K562 (cell line): ENCODE data around the gene VARS1. TPM values are rescaled to one million over a fixed set of nuclear protein-coding genes. Genes with fewer than 3 reads are reported as not detected.

Experiments
- CBX5 ChIP-seq: IDR thresholded peaks from 2 replicates; pipeline ENCODE4 v1.6.1; 2014; ENCODE audit warnings: low read depth, borderline replicate concordance
- CHCHD3 ChIP-seq: fragments of 250-450 bp; sonication (Bioruptor Pico); IDR thresholded peaks from 2 replicates; pipeline ENCODE4 v2.1.2; 2022; ENCODE audit warnings: mild to moderate bottlenecking
- DNMT1 ChIP-seq: fragments of 450-650 bp; IDR thresholded peaks from 2 replicates; pipeline ENCODE4 v1.6.1; 2016; ENCODE audit warnings: antibody characterized with exemption, mild to moderate bottlenecking
- ELF2 ChIP-seq: fragments of 250-450 bp; sonication (Bioruptor Pico); IDR thresholded peaks from 2 replicates; pipeline ENCODE4 v1.5.0; 2021; ENCODE audit warnings: mild to moderate bottlenecking
- HMGN3 ChIP-seq: IDR thresholded peaks from 2 replicates; pipeline ENCODE4 v1.6.1; 2011; ENCODE audit warnings: borderline replicate concordance, low read depth, mild to moderate bottlenecking, mixed read lengths, low read length; ENCODE audit not compliant: insufficient read length; ENCODE audit errors: extremely low read depth
- KDM5B ChIP-seq: fragments of 200-600 bp; sonication (generic); IDR thresholded peaks from 2 replicates; pipeline ENCODE4 v1.6.1; 2012; ENCODE audit warnings: low read depth, mild to moderate bottlenecking, moderate library complexity, low read length, control low read depth, inconsistent platforms; ENCODE audit not compliant: insufficient replicate concordance
- KLF6 ChIP-seq: fragments of 250-450 bp; sonication (Bioruptor Pico); IDR thresholded peaks from 2 replicates; pipeline ENCODE4 v1.4.0; 2020; ENCODE audit warnings: mild to moderate bottlenecking, moderate library complexity, borderline replicate concordance
- LEF1 ChIP-seq: fragments of 450-650 bp; IDR thresholded peaks from 2 replicates; pipeline ENCODE4 v1.6.1; 2016; ENCODE audit warnings: mild to moderate bottlenecking
- MCM5 ChIP-seq: fragments of 450-650 bp; IDR thresholded peaks from 2 replicates; pipeline ENCODE4 v1.6.1; 2016; ENCODE audit warnings: low read depth
- MYC ChIP-seq, 2 experiments: fragments of 250-450 bp in 1 of 2; sonication (Bioruptor Pico) in 1 of 2; IDR thresholded peaks; 2 replicates each; pipeline versions ENCODE4 v1.5.1 to v1.6.1; 2012 to 2021; ENCODE audit warnings: low read depth in 2 of 2, borderline replicate concordance in 1 of 2, improper control_type of control experiment in 1 of 2, low read length in 1 of 2, mild to moderate bottlenecking in 1 of 2, moderate library complexity in 1 of 2
- NFATC3 ChIP-seq: fragments of 450-650 bp; IDR thresholded peaks from 2 replicates; pipeline ENCODE4 v1.6.1; 2017; ENCODE audit warnings: mild to moderate bottlenecking
- NFE2 ChIP-seq: IDR thresholded peaks from 2 replicates; pipeline ENCODE4 v1.6.1; 2014; ENCODE audit warnings: antibody characterized with exemption, low read depth
- PTTG1 ChIP-seq: fragments of 450-650 bp; IDR thresholded peaks from 2 replicates; pipeline ENCODE4 v1.6.1; 2016; ENCODE audit warnings: low read depth, mild to moderate bottlenecking, missing genetic modification characterization, missing compliant biosample characterization
- SIRT6 ChIP-seq: IDR thresholded peaks from one replicate; pipeline ENCODE4 v1.6.1; 2012; ENCODE audit warnings: low read depth, mild to moderate bottlenecking, control low read depth, inconsistent platforms, low read length, moderate library complexity
- SIX5 ChIP-seq, 2 experiments: IDR thresholded peaks; 2 replicates each; pipeline ENCODE4 v1.6.1; 2011; ENCODE audit warnings: low read length in 2 of 2, borderline replicate concordance in 1 of 2, low read depth in 1 of 2, mild to moderate bottlenecking in 1 of 2, moderate library complexity in 1 of 2; ENCODE audit not compliant: insufficient read depth in 1 of 2
- SNIP1 ChIP-seq: fragments of 450-650 bp; IDR thresholded peaks from 2 replicates; pipeline ENCODE4 v1.7.1; 2017; ENCODE audit warnings: low read depth, mild to moderate bottlenecking
- ZC3H11A ChIP-seq: IDR thresholded peaks from 2 replicates; pipeline ENCODE4 v1.6.1; 2012; ENCODE audit warnings: low read depth, low read length, improper control_type of control experiment
- ZC3H8 ChIP-seq: fragments of 450-650 bp; IDR thresholded peaks from 2 replicates; pipeline ENCODE4 v1.6.1; 2017
- ZNF146 ChIP-seq: IDR thresholded peaks from one replicate; pipeline ENCODE4 v1.6.1; 2018; ENCODE audit warnings: missing compliant biosample characterization; ENCODE audit not compliant: unreplicated experiment
- ZNF239 ChIP-seq: fragments of 250-450 bp; sonication (Bioruptor Pico); IDR thresholded peaks from 2 replicates; pipeline ENCODE4 v1.4.0; 2020; ENCODE audit warnings: mild to moderate bottlenecking
- ZNF347 ChIP-seq: fragments of 450-650 bp; formaldehyde crosslinking; IDR thresholded peaks from 2 replicates; pipeline ENCODE4 v1.4.0; 2020; ENCODE audit warnings: low read depth, mild to moderate bottlenecking, moderate library complexity
- ZNF436 ChIP-seq: fragments of 250-450, 450-650 bp; sonication (Bioruptor Pico); formaldehyde crosslinking; IDR thresholded peaks from 2 replicates; pipeline ENCODE4 v1.7.0; 2020; ENCODE audit warnings: mild to moderate bottlenecking
- ZNF583 ChIP-seq: fragments of 250-450 bp; sonication (Bioruptor Pico); IDR thresholded peaks from 2 replicates; pipeline ENCODE4 v1.4.0; 2020
- ZNF77 ChIP-seq: fragments of 250-450 bp; sonication (Bioruptor Pico); IDR thresholded peaks from 2 replicates; pipeline ENCODE4 v1.5.0; 2020
- polyA plus RNA-seq, 8 experiments: library from polyadenylated mRNA; depleted of rRNA in 4 of 8; stranded (reverse) in 5 of 8; unstranded in 3 of 8; fragments of >200 nt; fragmentation: Nextera tagmentation in 2 of 8; fragmentation: Illumina TruSeq in 1 of 8; extraction: Ambion mirVana in 2 of 8; extraction: Trizol in 1 of 8; gene quantifications; 2 replicates each; pipeline versions ENCODE4 v1.2.1 to v1.2.3, GENCODE V29; 2011 to 2014; ENCODE audit warnings: inconsistent platforms in 1 of 8, missing spikeins in 1 of 8
- total RNA-seq, 7 experiments: library from RNA; depleted of rRNA in 6 of 7; stranded (reverse); fragments of >200 nt in 6 of 7; fragmentation: Illumina TruSeq in 2 of 7; extraction: Trizol in 2 of 7; gene quantifications; 2 replicates each; pipeline versions ENCODE4 v1.2.1 to v1.2.3, GENCODE V29; 2011 to 2021; ENCODE audit warnings: low replicate concordance in 1 of 7
- TF ChIP-seq, protein P1 (sequence below), 2 experiments: fragments of 450-650 bp in 1 of 2; sonication (generic) in 1 of 2; formaldehyde crosslinking in 1 of 2; IDR thresholded peaks in 1 of 2; conservative IDR thresholded peaks in 1 of 2; 2 replicates each; pipeline versions ENCODE4 v1.6.1 to v1.8.1; 2016 to 2023; ENCODE audit warnings: mild to moderate bottlenecking in 2 of 2, moderate library complexity in 2 of 2, inconsistent platforms in 1 of 2, missing genetic modification reagents in 1 of 2
- TF ChIP-seq, protein P2 (sequence below): sonication (generic); formaldehyde crosslinking; IDR thresholded peaks from 2 replicates; pipeline ENCODE4 v1.8.1; 2022; ENCODE audit warnings: missing genetic modification reagents
- TF ChIP-seq, protein P3 (sequence below): sonication (generic); formaldehyde crosslinking; IDR thresholded peaks from 2 replicates; pipeline ENCODE4 v1.9.0; 2022; ENCODE audit warnings: mild to moderate bottlenecking, missing genetic modification reagents

The VARS1 gene
- total and polyA plus RNA-seq, 9 of the 15 experiments (the other 6 are each of a cell fraction or from before 2014, with no cell fraction given) = 2.9 to 488 (median 130) TPM

DNA sequence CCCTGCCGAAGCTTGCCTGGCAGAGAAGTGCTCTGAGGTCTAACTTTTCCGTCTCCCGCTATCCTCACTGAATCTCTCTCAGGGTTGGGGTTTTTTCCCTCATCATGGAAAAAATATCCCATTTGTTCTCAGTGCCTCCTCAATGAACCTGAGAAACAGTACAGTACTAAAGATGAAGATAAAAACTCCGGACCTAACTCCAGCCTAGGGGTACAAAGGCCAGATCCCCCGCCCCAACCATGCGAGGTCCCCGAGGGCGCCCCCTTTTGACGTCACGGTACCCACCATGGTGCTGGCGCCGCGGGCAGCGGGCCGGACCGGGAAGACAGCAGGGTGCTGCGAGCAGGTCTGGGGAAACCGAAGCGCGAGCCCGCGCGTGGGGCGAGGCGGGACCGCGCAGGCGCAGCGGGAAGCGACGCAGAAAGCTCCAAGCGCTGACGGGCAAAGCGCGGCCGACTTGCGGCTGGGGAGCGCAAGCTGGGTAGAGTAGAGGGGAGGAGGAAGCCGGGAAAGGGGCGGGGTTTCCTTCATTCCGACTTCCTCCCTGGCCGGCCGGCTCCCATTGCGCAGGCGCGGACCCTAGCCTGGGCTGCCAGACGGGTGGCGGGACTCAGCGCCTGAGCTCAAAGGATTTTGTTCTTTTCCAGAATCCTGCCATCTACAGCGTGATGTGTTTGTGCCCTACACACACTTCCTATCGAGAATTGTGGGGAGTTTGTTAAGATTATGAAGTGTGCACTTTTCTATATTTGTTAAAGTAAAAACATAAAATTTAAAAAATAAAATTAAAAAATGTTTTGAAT, 11.1 kb upstream of the VARS1 start, which contains the start of gene LSM2 (continued):
- peak; percentile 98 for TF ChIP-seq HMGN3
- TF ChIP-seq CBX5 = no peak
- TF ChIP-seq ELF2 (CRISPR knock-in tag) = peak; percentile 86
- no peak for TF ChIP-seq CHCHD3 (CRISPR knock-in tag)
- TF ChIP-seq KLF6 (CRISPR knock-in tag) = 0 out of 2 replicates have a peak, but pooled peaks have one; percentile 32
- TF ChIP-seq, protein P1, sequence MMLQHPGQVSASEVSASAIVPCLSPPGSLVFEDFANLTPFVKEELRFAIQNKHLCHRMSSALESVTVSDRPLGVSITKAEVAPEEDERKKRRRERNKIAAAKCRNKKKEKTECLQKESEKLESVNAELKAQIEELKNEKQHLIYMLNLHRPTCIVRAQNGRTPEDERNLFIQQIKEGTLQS (IDR thresholded peaks at IDR 0.05) = no peak
- TF ChIP-seq, protein P1 (CRISPR knock-in tag; conservative IDR thresholded peaks at IDR 0.05) = peak; percentile 92
- TF ChIP-seq NFE2 = peak; percentile 35; the same call in 1 of the 2 replicates
- no peak for TF ChIP-seq ZNF146 (CRISPR knock-in tag)
- TF ChIP-seq, protein P2, sequence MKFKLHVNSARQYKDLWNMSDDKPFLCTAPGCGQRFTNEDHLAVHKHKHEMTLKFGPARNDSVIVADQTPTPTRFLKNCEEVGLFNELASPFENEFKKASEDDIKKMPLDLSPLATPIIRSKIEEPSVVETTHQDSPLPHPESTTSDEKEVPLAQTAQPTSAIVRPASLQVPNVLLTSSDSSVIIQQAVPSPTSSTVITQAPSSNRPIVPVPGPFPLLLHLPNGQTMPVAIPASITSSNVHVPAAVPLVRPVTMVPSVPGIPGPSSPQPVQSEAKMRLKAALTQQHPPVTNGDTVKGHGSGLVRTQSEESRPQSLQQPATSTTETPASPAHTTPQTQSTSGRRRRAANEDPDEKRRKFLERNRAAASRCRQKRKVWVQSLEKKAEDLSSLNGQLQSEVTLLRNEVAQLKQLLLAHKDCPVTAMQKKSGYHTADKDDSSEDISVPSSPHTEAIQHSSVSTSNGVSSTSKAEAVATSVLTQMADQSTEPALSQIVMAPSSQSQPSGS (CRISPR knock-in tag) = no peak
- TF ChIP-seq ZC3H11A = no peak
- no peak; a peak in 1 of 4 replicates for TF ChIP-seq SIX5 (IDR thresholded peaks at IDR 0.05; ENCODE audit: borderline replicate concordance in 1 of 2, insufficient read depth in 1 of 2, low read depth in 1 of 2, low read length in 2 of 2)
- no peak for TF ChIP-seq NFATC3
- TF ChIP-seq ZC3H8 = no peak
- no peak for TF ChIP-seq ZNF347 (CRISPR knock-in tag)
- TF ChIP-seq ZNF436 (CRISPR knock-in tag) = peak; percentile 29; the same call in 1 of the 2 replicates
- TF ChIP-seq SNIP1 = no peak
- no peak for TF ChIP-seq PTTG1 (tag)
- TF ChIP-seq MCM5 = no peak
- TF ChIP-seq KDM5B = peak; percentile 93
- no peak for TF ChIP-seq ZNF77 (CRISPR knock-in tag)
- TF ChIP-seq ZNF583 (CRISPR knock-in tag) = 0 out of 2 replicates have a peak, but pooled peaks have one; percentile 20
- TF ChIP-seq, protein P3, sequence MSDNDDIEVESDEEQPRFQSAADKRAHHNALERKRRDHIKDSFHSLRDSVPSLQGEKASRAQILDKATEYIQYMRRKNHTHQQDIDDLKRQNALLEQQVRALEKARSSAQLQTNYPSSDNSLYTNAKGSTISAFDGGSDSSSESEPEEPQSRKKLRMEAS (CRISPR knock-in tag) = peak; percentile 91
- peak; percentile 94 for TF ChIP-seq MYC (IDR thresholded peaks at IDR 0.05; ENCODE audit: low read depth, low read length)
- no peak; the same call in 1 of the 2 replicates for TF ChIP-seq MYC (CRISPR knock-in tag; IDR thresholded peaks at IDR 0.05; ENCODE audit: borderline replicate concordance, low read depth)
- TF ChIP-seq ZNF239 = peak; percentile 13; the same call in 1 of the 2 replicates
- TF ChIP-seq DNMT1 = peak; percentile 80; the same call in 1 of the 2 replicates
- TF ChIP-seq SIRT6 = no peak
- TF ChIP-seq LEF1 = peak; percentile 66; the same call in 1 of the 2 replicates
